HepG2 (cell line): ENCODE measurements around the gene MRPL42.
"Not testable (repeated sequence)": the region's sequence is repeated elsewhere in the genome, so short reads cannot be mapped to it uniquely, and the experiment has no call there.

Experiments used
- AKAP8 ChIP-seq: sonication (generic); formaldehyde crosslinking; IDR thresholded peaks from 2 replicates; pipeline ENCODE4 v1.5.1; 2020; ENCODE audit warnings: mild to moderate bottlenecking, missing genetic modification reagents
- ASH2L ChIP-seq: fragments of 300-600, 200-600 bp; sonication (generic); IDR thresholded peaks from 2 replicates; pipeline ENCODE4 v1.7.0; 2017; ENCODE audit warnings: low read depth, mild to moderate bottlenecking, moderate library complexity, mixed read lengths, low read length; ENCODE audit not compliant: insufficient read length
- EP300 ChIP-seq, 3 experiments: sonication (generic) in 1 of 3; formaldehyde crosslinking in 1 of 3; IDR thresholded peaks; 2 replicates each; pipeline versions ENCODE4 v1.5.1 to v1.6.1; 2011 to 2020; ENCODE audit warnings: low read depth in 2 of 3, low read length in 2 of 3, borderline replicate concordance in 1 of 3, improper control_type of control experiment in 1 of 3, mild to moderate bottlenecking in 1 of 3, missing genetic modification reagents in 1 of 3, moderate library complexity in 1 of 3
- SIN3A ChIP-seq: IDR thresholded peaks from 2 replicates; pipeline ENCODE4 v1.6.1; 2011; ENCODE audit warnings: low read depth, mild to moderate bottlenecking, control low read depth, low read length, borderline replicate concordance
- SRSF1 ChIP-seq: fragments of 200-400 bp; formaldehyde crosslinking; optimal IDR thresholded peaks from 2 replicates; pipeline ENCODE3; 2017; ENCODE audit warnings: mild to moderate bottlenecking, low read depth, low read length, moderate library complexity
- ZNF501 ChIP-seq: sonication (generic); formaldehyde crosslinking; IDR thresholded peaks from 2 replicates; pipeline ENCODE4 v1.5.1; 2020; ENCODE audit warnings: mild to moderate bottlenecking, moderate library complexity, missing genetic modification reagents
- TF ChIP-seq, protein P1 (sequence below): sonication (generic); formaldehyde crosslinking; conservative IDR thresholded peaks from 2 replicates; pipeline ENCODE4 v1.8.1; 2023; ENCODE audit warnings: missing genetic modification reagents

DNA sequence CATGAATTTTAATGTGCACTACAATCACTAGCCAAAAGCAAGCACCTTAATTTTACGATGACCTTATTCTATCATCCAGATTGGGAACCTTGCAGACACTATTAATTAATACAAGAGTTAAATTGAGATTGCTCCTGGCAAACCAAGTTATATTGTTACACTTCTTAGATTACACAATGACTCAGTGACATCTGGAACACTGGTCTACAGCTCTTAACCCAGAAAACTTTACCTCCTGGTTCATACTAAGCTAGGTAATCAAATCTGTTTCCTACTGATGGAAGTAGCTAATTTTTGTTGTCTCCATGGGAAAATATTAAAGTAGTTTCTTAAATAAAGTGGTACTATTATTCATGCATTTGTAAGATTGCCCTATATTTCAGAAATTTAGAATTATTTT is 25.5 kb downstream of the MRPL42 start:
- not testable (repeated sequence) for TF ChIP-seq SIN3A; ZNF501 (CRISPR knock-in tag); SRSF1; AKAP8 (CRISPR knock-in tag); EP300 (IDR thresholded peaks at IDR 0.05; ENCODE audit: low read depth in 2 of 2, low read length in 2 of 2); EP300 (CRISPR knock-in tag; IDR thresholded peaks at IDR 0.05; ENCODE audit: borderline replicate concordance); ASH2L
- TF ChIP-seq, protein P1, sequence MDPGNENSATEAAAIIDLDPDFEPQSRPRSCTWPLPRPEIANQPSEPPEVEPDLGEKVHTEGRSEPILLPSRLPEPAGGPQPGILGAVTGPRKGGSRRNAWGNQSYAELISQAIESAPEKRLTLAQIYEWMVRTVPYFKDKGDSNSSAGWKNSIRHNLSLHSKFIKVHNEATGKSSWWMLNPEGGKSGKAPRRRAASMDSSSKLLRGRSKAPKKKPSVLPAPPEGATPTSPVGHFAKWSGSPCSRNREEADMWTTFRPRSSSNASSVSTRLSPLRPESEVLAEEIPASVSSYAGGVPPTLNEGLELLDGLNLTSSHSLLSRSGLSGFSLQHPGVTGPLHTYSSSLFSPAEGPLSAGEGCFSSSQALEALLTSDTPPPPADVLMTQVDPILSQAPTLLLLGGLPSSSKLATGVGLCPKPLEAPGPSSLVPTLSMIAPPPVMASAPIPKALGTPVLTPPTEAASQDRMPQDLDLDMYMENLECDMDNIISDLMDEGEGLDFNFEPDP (CRISPR knock-in tag) = not testable (repeated sequence)
